HAP-1 (cell line): ENCODE results near the gene HS3ST3A1.

ENCODE experiments used
- DNase-seq, 2 experiments: peaks; one replicate each; pipeline ENCODE4 v3.0.0-alpha.2; 2016 to 2020; ENCODE audit warnings: low spot score in 2 of 2
- H3K27me3 ChIP-seq: fragments of 250-450 bp; sonication (Bioruptor Pico); 2 replicates; pipeline ENCODE4 v1.5.1; 2020; ENCODE audit warnings: low read depth, mild to moderate bottlenecking, moderate library complexity
- H3K36me3 ChIP-seq: fragments of 250-450 bp; sonication (Bioruptor Pico); replicated peaks from 2 replicates; pipeline ENCODE4 v1.5.1; 2020; ENCODE audit warnings: mild to moderate bottlenecking
- H3K4me1 ChIP-seq: fragments of 250-450 bp; sonication (Bioruptor Pico); 2 replicates; pipeline ENCODE4 v1.5.1; 2020; ENCODE audit warnings: mild to moderate bottlenecking
- H3K4me3 ChIP-seq: fragments of 250-450 bp; sonication (Bioruptor Pico); 2 replicates; pipeline ENCODE4 v1.5.1; 2020; ENCODE audit warnings: mild to moderate bottlenecking, moderate library complexity
- H3K9me3 ChIP-seq: fragments of 250-450 bp; sonication (Bioruptor Pico); 2 replicates; pipeline ENCODE4 v1.5.1; 2020; ENCODE audit warnings: mild to moderate bottlenecking, moderate library complexity
- in situ Hi-C: fragments of 300-500 bp; cut with MboI; formaldehyde crosslinking; loops from 3 replicates; pipeline ENCODE4 v1.14.3; 2020; ENCODE audit warnings: low sequenced_read_pairs, inconsistent platforms, mixed read lengths

Gene HS3ST3A1

GRCh38 chr17:13601776-13602551, at the start of gene HS3ST3A1:
HS3ST3A1 (minus strand) TSS chr17:13601929; CDS start chr17:13601129, 800 bp downstream.
- no peak for DNase-seq
- Histone ChIP-seq H3K4me3 (no peak within 1 kb of the TSS), H3K36me3 (no peaks in the 10 kb centered on the region), H3K27me3 (0 out of 2 replicates have a peak, but pooled peaks cover 2% of the 10 kb centered on the region), H3K9me3 (no peaks in the 10 kb centered on the region), H3K4me1 (no peaks in the 10 kb centered on the region)
- in situ Hi-C loops = no loop called here

GRCh38 chr17:13650096-13650675, 48.5 kb upstream of the HS3ST3A1 start:
- Histone ChIP-seq H3K9me3 (no peaks in the 10 kb centered on the region; the same call in 1 of the 2 replicates), H3K4me1 (no peaks in the 10 kb centered on the region), H3K36me3 (no peaks in the 10 kb centered on the region), H3K27me3 (no peaks in the 10 kb centered on the region), H3K4me3 (no peak overlapping the region)
- in situ Hi-C loops = no loop called here
- no peak for DNase-seq

GRCh38 chr17:13647543-13648021, 45.9 kb upstream of the HS3ST3A1 start:
- in situ Hi-C loops = no loop called here

DNA sequence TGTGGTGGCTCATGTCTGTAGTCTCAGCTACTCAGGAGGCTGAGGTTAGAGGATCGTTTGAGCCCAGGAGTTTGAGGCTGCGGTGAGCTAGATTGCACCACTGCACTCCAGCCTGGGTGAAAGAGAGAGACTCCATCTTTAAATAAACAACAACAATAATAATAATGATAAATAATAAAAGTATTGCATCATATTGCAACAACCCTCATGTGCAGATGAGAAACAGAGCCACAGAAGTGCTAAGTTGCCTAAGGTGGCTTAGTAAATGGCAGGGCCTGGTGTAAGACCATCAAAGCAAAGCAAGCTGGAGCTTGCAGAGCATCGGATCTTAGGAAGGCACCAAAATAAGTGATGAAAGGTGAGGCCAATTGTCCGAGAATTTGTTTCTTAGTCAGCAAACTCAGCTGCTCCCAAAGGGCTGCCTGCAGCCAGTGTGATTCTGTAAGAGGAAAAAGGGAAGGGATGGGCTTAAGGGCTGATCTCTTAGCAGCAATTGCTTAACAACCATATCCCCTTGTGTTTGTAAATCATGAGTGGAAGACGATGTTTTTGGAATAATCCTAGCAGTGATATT, 45.3 kb upstream of the HS3ST3A1 start:
- no peak for DNase-seq
- Histone ChIP-seq H3K36me3 (no peaks in the 10 kb centered on the region), H3K4me1 (no peaks in the 10 kb centered on the region), H3K27me3 (no peaks in the 10 kb centered on the region), H3K4me3 (no peak overlapping the region), H3K9me3 (no peaks in the 10 kb centered on the region; the same call in none of the 2 replicates)
- in situ Hi-C loops = no loop called here

More at GRCh38 chr17:13647543-13648021, 45.9 kb upstream of the HS3ST3A1 start:
- Histone ChIP-seq H3K4me3 (no peak overlapping the region), H3K36me3 (no peaks in the 10 kb centered on the region), H3K4me1 (no peaks in the 10 kb centered on the region), H3K9me3 (no peaks in the 10 kb centered on the region; the same call in none of the 2 replicates), H3K27me3 (no peaks in the 10 kb centered on the region)
- DNase-seq = no peak

GRCh38 chr17:13646411-13646810, 44.7 kb upstream of the HS3ST3A1 start:
- H3K9me3 ChIP-seq = no peaks in the 10 kb centered on the region; the same call in none of the 2 replicates
- H3K27me3 ChIP-seq = no peaks in the 10 kb centered on the region
- H3K4me1 ChIP-seq = no peaks in the 10 kb centered on the region
- no peak overlapping the region for H3K4me3 ChIP-seq
- DNase-seq = no peak
- in situ Hi-C loops = no loop called here
- H3K36me3 ChIP-seq = no peaks in the 10 kb centered on the region

- Histone ChIP-seq H3K4me3 (no peak overlapping the region), H3K9me3 (no peaks in the 10 kb centered on the region; the same call in none of the 2 replicates), H3K27me3 (no peaks in the 10 kb centered on the region), H3K4me1 (no peaks in the 10 kb centered on the region), H3K36me3 (no peaks in the 10 kb centered on the region)
- no peak for DNase-seq
- in situ Hi-C loops = no loop called here
Observed at GRCh38 chr17:13643180-13643579, 41.5 kb upstream of the HS3ST3A1 start.

- Histone ChIP-seq H3K27me3 (no peaks in the 10 kb centered on the region), H3K36me3 (no peaks in the 10 kb centered on the region), H3K4me3 (no peak overlapping the region), H3K9me3 (no peaks in the 10 kb centered on the region; the same call in 1 of the 2 replicates), H3K4me1 (no peaks in the 10 kb centered on the region)
- DNase-seq = no peak
- in situ Hi-C loops = no loop called here
Observed at GRCh38 chr17:13642188-13642587, 40.5 kb upstream of the HS3ST3A1 start.

- no peaks in the 10 kb centered on the region for H3K27me3 ChIP-seq
- H3K4me1 ChIP-seq = no peaks in the 10 kb centered on the region
- H3K9me3 ChIP-seq = no peaks in the 10 kb centered on the region; the same call in 1 of the 2 replicates
- no peaks in the 10 kb centered on the region for H3K36me3 ChIP-seq
- H3K4me3 ChIP-seq = no peak overlapping the region
- DNase-seq = no peak
- in situ Hi-C loops = no loop called here
Observed at GRCh38 chr17:13640551-13640950, 38.8 kb upstream of the HS3ST3A1 start.

- Histone ChIP-seq H3K27me3 (no peaks in the 10 kb centered on the region), H3K4me1 (no peaks in the 10 kb centered on the region), H3K36me3 (no peaks in the 10 kb centered on the region), H3K4me3 (no peak overlapping the region), H3K9me3 (no peaks in the 10 kb centered on the region)
- in situ Hi-C loops = no loop called here
- no peak for DNase-seq
Observed at GRCh38 chr17:13638855-13639458, 37.2 kb upstream of the HS3ST3A1 start.

DNA sequence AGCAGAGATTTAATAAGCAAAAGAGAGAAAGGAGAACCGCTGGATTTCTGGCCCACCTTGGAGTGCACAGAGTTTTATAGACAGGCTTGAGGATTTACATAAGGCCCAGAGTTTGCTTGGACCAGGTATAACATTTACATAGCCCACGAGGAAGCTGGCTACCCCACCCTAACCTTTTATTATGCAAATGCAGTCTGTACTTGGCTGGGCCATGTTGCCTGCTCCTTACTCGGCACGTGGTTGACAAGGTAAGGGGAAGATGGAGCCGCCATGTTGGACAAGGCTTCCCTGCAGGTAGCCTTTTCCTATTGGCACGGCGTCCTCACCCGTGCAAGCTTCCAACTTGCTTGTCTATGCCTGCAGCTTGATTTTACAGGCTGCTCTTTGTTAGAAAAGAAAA, 35.2 kb upstream of the HS3ST3A1 start:
- Histone ChIP-seq H3K4me1 (no peaks in the 10 kb centered on the region), H3K9me3 (no peaks in the 10 kb centered on the region), H3K4me3 (no peak overlapping the region), H3K36me3 (no peaks in the 10 kb centered on the region), H3K27me3 (no peaks in the 10 kb centered on the region)
- in situ Hi-C loops = no loop called here
- no peak for DNase-seq

DNA sequence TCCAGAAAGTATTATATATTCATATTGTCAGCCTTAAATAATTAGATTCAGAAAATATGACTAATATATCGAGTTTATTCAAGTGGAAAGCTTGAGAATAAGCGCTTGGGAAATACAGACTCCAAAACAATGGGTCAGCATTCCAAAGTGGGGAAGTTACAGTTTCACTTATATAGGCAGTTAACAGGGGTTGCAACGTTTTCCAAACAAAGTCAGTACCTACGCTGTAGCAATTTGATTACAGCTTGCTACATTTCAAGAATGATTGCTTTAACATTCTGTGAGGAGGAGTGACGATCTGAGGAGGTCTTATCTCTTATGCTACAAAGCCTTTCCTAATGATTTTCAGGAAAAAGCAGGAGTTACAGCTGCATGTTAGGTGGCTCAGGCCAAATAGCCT, 34.2 kb upstream of the HS3ST3A1 start:
- Histone ChIP-seq H3K36me3 (no peaks in the 10 kb centered on the region), H3K4me3 (no peak overlapping the region), H3K9me3 (no peaks in the 10 kb centered on the region), H3K27me3 (no peaks in the 10 kb centered on the region), H3K4me1 (no peaks in the 10 kb centered on the region)
- no peak for DNase-seq
- in situ Hi-C loops = no loop called here

DNA sequence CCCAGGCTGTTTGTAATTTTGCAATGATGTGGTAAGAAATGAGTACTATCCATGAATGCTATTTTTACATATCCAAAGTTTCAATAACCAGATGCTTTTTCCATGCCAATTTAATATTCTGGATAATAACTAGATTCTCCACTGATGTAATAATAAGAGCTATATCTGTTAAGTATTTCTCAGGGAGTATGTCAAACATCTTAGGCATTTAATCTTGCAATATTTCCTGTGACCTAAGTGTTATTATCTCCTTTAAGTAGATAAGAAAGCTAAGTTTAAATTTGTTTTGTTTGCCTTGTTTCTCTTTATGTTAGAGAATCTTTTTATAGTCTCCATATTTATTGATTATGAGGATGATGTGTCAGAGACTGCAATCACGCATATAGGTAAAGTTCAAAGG, 32.3 kb upstream of the HS3ST3A1 start:
- in situ Hi-C loops = no loop called here
- DNase-seq = no peak
- Histone ChIP-seq H3K4me3 (no peak overlapping the region), H3K4me1 (no peaks in the 10 kb centered on the region), H3K27me3 (no peaks in the 10 kb centered on the region), H3K36me3 (no peaks in the 10 kb centered on the region), H3K9me3 (no peaks in the 10 kb centered on the region)

DNA sequence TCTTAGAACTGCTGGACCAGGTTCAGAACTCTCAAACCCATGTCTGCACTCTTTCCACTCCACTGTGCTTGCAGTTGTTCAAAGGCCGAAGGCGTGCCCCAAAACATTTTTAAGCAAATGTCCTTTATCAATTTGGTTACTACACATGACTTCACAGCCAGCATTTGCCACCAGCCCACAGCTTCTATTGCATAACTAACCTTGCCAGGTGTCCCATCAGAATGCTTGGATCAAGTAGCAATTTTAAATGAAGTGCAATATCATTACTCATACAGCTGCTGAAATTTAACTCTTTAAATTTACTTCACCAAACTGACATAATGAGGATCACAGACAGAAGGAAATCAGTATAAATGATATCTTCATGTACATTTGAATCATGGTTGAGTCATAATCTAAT, 29.8 kb upstream of the HS3ST3A1 start:
- H3K9me3 ChIP-seq = no peaks in the 10 kb centered on the region

DNA sequence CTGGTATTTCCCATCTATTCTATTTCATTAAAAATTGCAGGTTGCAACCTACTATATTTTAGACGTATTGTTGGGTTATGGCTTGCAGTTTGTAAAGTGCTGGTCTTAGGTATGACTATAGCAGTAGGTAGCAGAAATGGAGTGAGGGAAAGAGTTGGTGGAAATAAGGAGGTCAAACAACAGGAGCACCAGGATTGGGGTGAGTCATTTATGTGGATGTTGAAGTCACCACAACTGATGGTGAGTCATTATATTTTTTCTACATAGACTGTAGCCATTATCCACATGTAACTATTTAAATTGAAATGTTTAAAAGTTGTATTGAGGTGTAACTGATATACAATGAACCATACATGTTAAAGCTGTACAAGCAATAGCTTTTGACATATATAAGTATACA, 25.0 kb upstream of the HS3ST3A1 start:
- in situ Hi-C loops = no loop called here
- no peak overlapping the region for H3K4me3 ChIP-seq
- no peaks in the 10 kb centered on the region for H3K27me3 ChIP-seq
- H3K9me3 ChIP-seq = no peaks in the 10 kb centered on the region
- H3K4me1 ChIP-seq = no peaks in the 10 kb centered on the region
- H3K36me3 ChIP-seq = no peaks in the 10 kb centered on the region
- DNase-seq = no peak

More for the DNA sequence above, 29.8 kb upstream of the HS3ST3A1 start:
- no peak for DNase-seq
- Histone ChIP-seq H3K27me3 (no peaks in the 10 kb centered on the region), H3K36me3 (no peaks in the 10 kb centered on the region), H3K4me1 (no peaks in the 10 kb centered on the region), H3K4me3 (no peak overlapping the region)
- in situ Hi-C loops = no loop called here
